Neural cell (in vitro differentiated cells): ENCODE results near the gene GPR35. TPM values are rescaled to one million over a fixed set of nuclear protein-coding genes. Genes with fewer than 3 reads are reported as not detected.
"Not testable (repeated sequence)": the region's sequence is repeated elsewhere in the genome, so short reads cannot be mapped to it uniquely, and the experiment has no call there.

Experiments used
- H2AFZ ChIP-seq: fragments of 200-600, 300-800 bp; sonication (generic), shearing (Covaris generic); 2 replicates; pipeline ENCODE4 v1.6.0; 2014; ENCODE audit warnings: low read depth, mild to moderate bottlenecking, antibody characterized with exemption, low read length, moderate library complexity
- H3F3A ChIP-seq: fragments of 200-600 bp; shearing (Covaris generic); 2 replicates; pipeline ENCODE4 v1.6.1; 2016; ENCODE audit warnings: mild to moderate bottlenecking, moderate library complexity, mixed read lengths, antibody characterized with exemption, low read length; ENCODE audit not compliant: insufficient read depth, poor library complexity, severe bottlenecking
- H3K27ac ChIP-seq: fragments of 200-600, 300-800 bp; sonication (generic), shearing (Covaris generic); 2 replicates; pipeline ENCODE4 v1.5.1; 2014; ENCODE audit warnings: mild to moderate bottlenecking, low read length, moderate library complexity
- H3K27me3 ChIP-seq: fragments of 300-800, 200-600 bp; sonication (generic), shearing (Covaris generic); 2 replicates; pipeline ENCODE4 v1.6.0; 2014; ENCODE audit warnings: mild to moderate bottlenecking, low read depth, low read length, moderate library complexity; ENCODE audit not compliant: insufficient read depth
- H3K36me3 ChIP-seq: fragments of 300-800, 200-600 bp; sonication (generic), shearing (Covaris generic); 2 replicates; pipeline ENCODE4 v1.5.1; 2014; ENCODE audit warnings: mild to moderate bottlenecking, antibody characterized with exemption, low read length, moderate library complexity; ENCODE audit not compliant: insufficient read depth
- H3K4me2 ChIP-seq: fragments of 300-800, 200-600 bp; sonication (generic), shearing (Covaris generic); 2 replicates; pipeline ENCODE4 v1.6.0; 2014; ENCODE audit warnings: mild to moderate bottlenecking, low read length
- H3K4me3 ChIP-seq: fragments of 300-800, 200-600 bp; sonication (generic), shearing (Covaris generic); 2 replicates; pipeline ENCODE4 v1.5.1; 2014; ENCODE audit warnings: mild to moderate bottlenecking, low read length, moderate library complexity
- H3K79me2 ChIP-seq: fragments of 200-600 bp; shearing (Covaris generic); replicated peaks from 2 replicates; pipeline ENCODE4 v1.6.0; 2014; ENCODE audit warnings: mild to moderate bottlenecking, low read length, moderate library complexity; ENCODE audit not compliant: insufficient read depth
- H3K9ac ChIP-seq: fragments of 300-800, 200-600 bp; sonication (generic), shearing (Covaris generic); 2 replicates; pipeline ENCODE4 v1.6.1; 2016; ENCODE audit warnings: mild to moderate bottlenecking, low read length, mixed read lengths
- H3K9me2 ChIP-seq: fragments of 200-600 bp; shearing (Covaris generic); 2 replicates; pipeline ENCODE4 v1.6.1; 2016; ENCODE audit warnings: mild to moderate bottlenecking, low read length, mixed read lengths; ENCODE audit not compliant: insufficient read depth
- H3K9me3 ChIP-seq: fragments of 200-600, 300-800 bp; sonication (generic), shearing (Covaris generic); 2 replicates; pipeline ENCODE4 v1.6.1; 2016; ENCODE audit warnings: mild to moderate bottlenecking, mixed run types, low read length, moderate library complexity, mixed read lengths
- H4K20me1 ChIP-seq: fragments of 200-600 bp; shearing (Covaris generic); 2 replicates; pipeline ENCODE4 v1.6.1; 2016; ENCODE audit warnings: mild to moderate bottlenecking, mixed run types; ENCODE audit not compliant: insufficient read depth
- CTCF ChIP-seq: fragments of 450-650 bp; IDR thresholded peaks from 2 replicates; pipeline ENCODE4 v1.5.1; 2014; ENCODE audit warnings: antibody characterized with exemption, mild to moderate bottlenecking, moderate library complexity; ENCODE audit not compliant: poor library complexity, severe bottlenecking
- EP300 ChIP-seq: fragments of 450-650 bp; conservative IDR thresholded peaks from 2 replicates; pipeline ENCODE4 v1.6.1; 2014; ENCODE audit warnings: antibody characterized with exemption, mild to moderate bottlenecking, moderate library complexity; ENCODE audit not compliant: poor library complexity, severe bottlenecking
- EZH2 ChIP-seq: fragments of 200-600, 300-800 bp; shearing (Covaris generic), sonication (generic); IDR thresholded peaks from 2 replicates; pipeline ENCODE4 v1.6.1; 2014; ENCODE audit warnings: antibody characterized with exemption, low read length, borderline replicate concordance, mild to moderate bottlenecking; ENCODE audit not compliant: insufficient read depth, poor library complexity, severe bottlenecking
- MXI1 ChIP-seq: fragments of 450-650 bp; conservative IDR thresholded peaks from 2 replicates; pipeline ENCODE4 v1.6.1; 2014; ENCODE audit warnings: antibody characterized with exemption, mild to moderate bottlenecking; ENCODE audit not compliant: poor library complexity, severe bottlenecking
- RAD21 ChIP-seq: fragments of 450-650 bp; conservative IDR thresholded peaks from 2 replicates; pipeline ENCODE4 v1.6.1; 2014; ENCODE audit warnings: antibody characterized with exemption, mild to moderate bottlenecking, moderate library complexity
- SMC3 ChIP-seq: fragments of 450-650 bp; conservative IDR thresholded peaks from 2 replicates; pipeline ENCODE4 v1.6.1; 2014; ENCODE audit warnings: antibody characterized with exemption, mild to moderate bottlenecking, moderate library complexity; ENCODE audit not compliant: poor library complexity
- TAF1 ChIP-seq: IDR thresholded peaks from 2 replicates; pipeline ENCODE4 v1.6.1; 2012; ENCODE audit warnings: low read depth
- polyA plus RNA-seq: library from polyadenylated mRNA; depleted of rRNA; stranded (reverse); fragments of >200 nt; gene quantifications from 2 replicates; pipeline ENCODE4 v1.2.3, GENCODE V29; 2014
- TF ChIP-seq, protein P1 (sequence below): IDR thresholded peaks from 2 replicates; pipeline ENCODE4 v1.6.1; 2012; ENCODE audit warnings: borderline replicate concordance

GPR35 gene
- polyA plus RNA-seq, 1 donor from 2014 or later: 2.8 TPM

- no peak overlapping the region for H3K4me2 ChIP-seq
- no peak overlapping the region for H3K9ac ChIP-seq
- H3K27me3 ChIP-seq: no peaks in the 10 kb centered on the region
- no peaks in the 10 kb centered on the region for H3K36me3 ChIP-seq
- no peaks in the 10 kb centered on the region for H3K9me2 ChIP-seq
- no peak overlapping the region for H3K27ac ChIP-seq
- H3F3A ChIP-seq: no peaks in the 10 kb centered on the region
- TF ChIP-seq, protein P1, sequence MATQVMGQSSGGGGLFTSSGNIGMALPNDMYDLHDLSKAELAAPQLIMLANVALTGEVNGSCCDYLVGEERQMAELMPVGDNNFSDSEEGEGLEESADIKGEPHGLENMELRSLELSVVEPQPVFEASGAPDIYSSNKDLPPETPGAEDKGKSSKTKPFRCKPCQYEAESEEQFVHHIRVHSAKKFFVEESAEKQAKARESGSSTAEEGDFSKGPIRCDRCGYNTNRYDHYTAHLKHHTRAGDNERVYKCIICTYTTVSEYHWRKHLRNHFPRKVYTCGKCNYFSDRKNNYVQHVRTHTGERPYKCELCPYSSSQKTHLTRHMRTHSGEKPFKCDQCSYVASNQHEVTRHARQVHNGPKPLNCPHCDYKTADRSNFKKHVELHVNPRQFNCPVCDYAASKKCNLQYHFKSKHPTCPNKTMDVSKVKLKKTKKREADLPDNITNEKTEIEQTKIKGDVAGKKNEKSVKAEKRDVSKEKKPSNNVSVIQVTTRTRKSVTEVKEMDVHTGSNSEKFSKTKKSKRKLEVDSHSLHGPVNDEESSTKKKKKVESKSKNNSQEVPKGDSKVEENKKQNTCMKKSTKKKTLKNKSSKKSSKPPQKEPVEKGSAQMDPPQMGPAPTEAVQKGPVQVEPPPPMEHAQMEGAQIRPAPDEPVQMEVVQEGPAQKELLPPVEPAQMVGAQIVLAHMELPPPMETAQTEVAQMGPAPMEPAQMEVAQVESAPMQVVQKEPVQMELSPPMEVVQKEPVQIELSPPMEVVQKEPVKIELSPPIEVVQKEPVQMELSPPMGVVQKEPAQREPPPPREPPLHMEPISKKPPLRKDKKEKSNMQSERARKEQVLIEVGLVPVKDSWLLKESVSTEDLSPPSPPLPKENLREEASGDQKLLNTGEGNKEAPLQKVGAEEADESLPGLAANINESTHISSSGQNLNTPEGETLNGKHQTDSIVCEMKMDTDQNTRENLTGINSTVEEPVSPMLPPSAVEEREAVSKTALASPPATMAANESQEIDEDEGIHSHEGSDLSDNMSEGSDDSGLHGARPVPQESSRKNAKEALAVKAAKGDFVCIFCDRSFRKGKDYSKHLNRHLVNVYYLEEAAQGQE: no peak
- TF ChIP-seq TAF1 (no peak), EZH2 (no peak), EP300 (no peak)
- H3K9me3 ChIP-seq: no peaks in the 10 kb centered on the region
- no peak overlapping the region for H2AFZ ChIP-seq
- H3K4me3 ChIP-seq: no peak overlapping the region
- H4K20me1 ChIP-seq: no peaks in the 10 kb centered on the region
- no peaks in the 10 kb centered on the region for H3K79me2 ChIP-seq
These were observed 25.9 kb downstream of the GPR35 start for GRCh38 chr2:240651185-240651584.

DNA sequence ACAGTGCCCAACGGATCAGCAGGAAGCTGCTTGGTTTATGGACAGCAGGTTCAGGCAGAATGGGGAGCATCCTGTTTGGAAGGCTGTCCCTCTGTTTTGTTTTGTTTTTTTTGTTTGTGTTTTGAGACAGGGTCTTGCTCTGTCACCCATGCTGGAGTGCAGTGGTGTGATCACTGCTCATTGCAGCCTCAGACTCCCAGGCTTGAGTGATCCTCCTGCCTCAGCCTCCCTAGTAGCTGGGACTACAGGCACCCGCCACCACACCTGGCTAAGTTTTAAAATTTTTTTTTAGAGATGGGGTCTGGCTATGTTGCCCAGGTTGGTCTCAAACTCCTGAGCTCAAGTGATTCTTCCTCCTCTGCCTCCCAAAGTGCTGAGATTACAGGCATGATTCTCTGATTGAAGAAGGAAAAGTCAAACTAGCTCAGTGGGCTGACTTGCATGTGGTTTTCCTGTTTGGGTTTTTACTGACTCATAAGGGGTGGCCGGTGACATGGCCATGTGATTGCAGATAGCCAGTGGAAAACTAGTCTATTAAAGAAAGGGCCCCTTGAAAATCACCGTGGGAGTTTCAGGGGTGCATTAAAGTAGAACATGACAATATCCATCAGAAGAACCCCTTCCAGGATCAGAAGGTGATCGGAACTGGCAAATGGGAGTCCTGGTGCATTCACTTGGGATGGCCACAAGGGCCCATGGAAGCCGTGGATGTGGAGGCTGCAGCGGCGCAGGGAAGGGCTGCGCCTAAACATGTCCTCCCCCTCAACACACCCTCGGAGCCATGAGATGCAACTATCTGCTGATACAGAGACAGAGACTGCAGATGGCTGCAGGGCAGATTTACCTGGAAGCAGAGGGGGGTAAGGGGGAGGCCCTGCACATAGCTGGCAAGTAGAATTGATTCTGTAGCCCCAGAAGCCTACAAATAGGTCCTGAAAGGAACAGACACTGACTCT, 30.9 kb downstream of the GPR35 start:
- Histone ChIP-seq H3K79me2 (no peaks in the 10 kb centered on the region), H2AFZ (no peak overlapping the region)
- no peak for TF ChIP-seq CTCF
- no peak for TF ChIP-seq EZH2
- no peak for TF ChIP-seq RAD21
- no peak for TF ChIP-seq EP300
- TF ChIP-seq MXI1: no peak
- TF ChIP-seq, protein P1: no peak
- no peak for TF ChIP-seq SMC3
- no peak for TF ChIP-seq TAF1

GRCh38 chr2:240659883-240660282, 34.6 kb downstream of the GPR35 start:
- H3K9ac ChIP-seq, H3K27me3 ChIP-seq, H3K27ac ChIP-seq, H3F3A ChIP-seq, H3K4me2 ChIP-seq, H2AFZ ChIP-seq, H3K9me2 ChIP-seq, H3K79me2 ChIP-seq, H3K9me3 ChIP-seq, H3K36me3 ChIP-seq, H3K4me3 ChIP-seq, H4K20me1 ChIP-seq: not testable (repeated sequence)

More for the DNA sequence above, 30.9 kb downstream of the GPR35 start:
- no peak overlapping the region for H3K4me2 ChIP-seq
- H3K27me3 ChIP-seq: no peaks in the 10 kb centered on the region
- no peak overlapping the region for H3K4me3 ChIP-seq
- no peaks in the 10 kb centered on the region for H3K9me2 ChIP-seq
- no peak overlapping the region for H3K27ac ChIP-seq
- no peaks in the 10 kb centered on the region for H4K20me1 ChIP-seq
- no peak overlapping the region for H3K9ac ChIP-seq
- H3K9me3 ChIP-seq: no peaks in the 10 kb centered on the region
- no peaks in the 10 kb centered on the region for H3K36me3 ChIP-seq
- no peaks in the 10 kb centered on the region for H3F3A ChIP-seq
